HG03432 (cell line): ENCODE measurements around the gene RTL3.

ENCODE experiments used
- ATAC-seq: cut with Tn5 transposase; IDR thresholded peaks from one replicate; pipeline ENCODE4 v1.9.1; 2021; ENCODE audit warnings: mild to moderate bottlenecking, moderate library complexity; ENCODE audit not compliant: unreplicated experiment

Gene RTL3

DNA sequence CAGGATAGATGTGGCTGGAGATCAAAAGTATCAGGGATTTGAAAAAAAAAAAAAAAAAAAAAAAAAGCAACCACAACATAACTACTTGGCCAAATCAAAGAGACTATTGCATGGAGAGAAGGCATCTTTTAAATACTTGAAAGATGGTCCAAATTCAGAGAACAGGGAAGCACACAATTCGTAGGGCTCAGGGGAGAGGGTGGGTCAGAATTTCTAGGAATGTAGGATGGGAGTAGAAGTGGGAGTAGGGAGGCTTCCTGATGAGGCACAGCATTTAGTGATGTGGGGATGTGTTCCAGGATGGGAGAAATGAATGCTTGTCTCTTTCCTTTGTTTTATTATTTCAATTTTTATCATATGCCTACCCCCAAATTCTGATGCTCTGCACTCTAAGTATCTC, 36.3 kb downstream of the RTL3 start:
- no peak for ATAC-seq

DNA sequence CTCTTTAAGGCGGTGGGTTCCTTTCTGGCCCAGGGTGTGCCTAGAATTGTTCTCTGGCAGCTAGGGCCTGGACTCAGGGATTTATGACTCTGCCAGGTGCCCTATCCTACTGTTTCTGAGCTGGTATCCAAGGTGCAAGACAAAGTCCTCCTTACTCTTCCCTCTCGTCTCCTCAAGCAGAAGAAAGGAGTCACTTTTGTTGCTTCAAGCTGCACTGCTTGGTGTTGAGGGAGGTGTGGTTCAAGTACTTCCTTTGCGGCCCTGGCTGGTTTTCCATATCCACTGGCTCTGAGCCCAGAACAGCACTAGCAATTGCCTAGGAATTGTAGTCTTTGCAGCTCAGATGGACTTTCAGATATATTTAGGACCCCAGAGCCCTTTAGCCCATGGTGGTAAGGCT, 39.3 kb downstream of the RTL3 start:
- no peak for ATAC-seq

DNA sequence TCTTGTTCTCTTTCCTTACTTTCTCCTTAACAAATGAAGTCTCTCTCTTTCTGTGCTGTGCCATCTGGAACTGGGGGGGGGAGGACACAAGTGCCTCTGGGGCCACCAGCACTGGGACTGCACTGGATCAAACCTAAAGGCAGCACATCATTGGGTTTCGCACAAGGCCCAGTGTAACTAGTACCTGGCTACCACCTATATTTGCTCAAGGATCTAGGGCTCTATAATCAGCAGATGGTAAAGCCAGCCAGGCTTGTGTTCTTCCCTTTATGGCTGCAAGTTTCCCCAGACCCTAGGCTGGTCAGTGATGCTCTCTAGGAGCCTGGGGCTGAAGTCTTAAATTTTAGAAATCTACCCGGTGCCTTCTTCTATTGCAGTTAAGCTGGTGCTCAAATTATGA, 40.1 kb downstream of the RTL3 start:
- ATAC-seq: no peak

DNA sequence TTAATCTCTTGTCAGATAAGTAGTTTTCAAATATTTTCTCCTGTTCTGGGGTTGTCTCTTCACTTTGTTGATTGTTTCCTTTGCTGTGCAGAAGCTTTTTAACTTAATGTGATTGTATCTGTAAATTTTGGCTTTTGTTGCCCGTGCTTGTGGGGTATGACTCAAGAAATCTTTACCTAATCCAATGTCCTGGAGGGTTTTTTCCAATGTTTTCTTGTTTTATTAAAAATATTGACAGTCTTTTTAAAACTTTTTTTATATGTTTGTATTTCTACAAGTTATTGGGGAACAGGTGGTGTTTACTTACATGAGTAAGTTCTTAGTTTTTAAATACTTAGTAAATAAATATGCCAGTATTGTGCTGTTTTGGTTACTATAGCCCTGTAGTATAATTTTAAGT, 44.9 kb downstream of the RTL3 start:
- no peak for ATAC-seq
